ENCODE data around the gene LYPD3. TPM values are rescaled to one million over a fixed set of nuclear protein-coding genes. Genes with fewer than 3 reads are reported as not detected.

LYPD3 gene
- total RNA-seq, 4 donors from 2014 or later, result not detected

DNA sequence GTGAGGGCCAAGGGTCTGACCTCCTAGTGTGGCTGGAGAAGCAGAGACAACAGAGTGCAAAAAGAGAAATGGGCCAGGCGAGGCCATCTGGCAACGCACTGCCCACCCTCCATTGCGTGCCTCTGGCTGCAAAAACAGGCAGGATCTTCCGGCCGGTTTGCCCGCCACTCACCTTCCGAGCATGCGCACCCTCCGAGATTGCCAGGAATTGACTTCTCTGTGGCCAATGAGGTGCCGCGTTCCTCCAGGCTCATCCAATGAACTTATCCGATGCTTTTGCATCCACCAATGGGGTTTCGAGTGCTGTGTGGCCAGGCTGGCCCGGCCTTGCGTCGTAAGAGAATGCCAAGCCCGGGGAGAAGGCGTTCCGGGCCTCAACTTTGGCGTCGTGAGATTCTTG is 50.9 kb downstream of the LYPD3 start, which contains the start of gene TEX101:
TEX101 (plus strand) TSS at position 337 of the 400 bp plus-strand sequence. CDS start 1,030 bp downstream, outside the sequence.
- ATAC-seq (no peak), DNase-seq (no peak)
- in situ Hi-C loops (cut with MboI; ENCODE audit: low sequenced_read_pairs in 4 of 4) (no loop called here), intact Hi-C loops (cut with DNase I; ENCODE audit: low total_unique reads) (no loop called here)
- TF ChIP-seq POLR2A (IDR thresholded peaks at IDR 0.05), result no peak
- TF ChIP-seq, protein P1, sequence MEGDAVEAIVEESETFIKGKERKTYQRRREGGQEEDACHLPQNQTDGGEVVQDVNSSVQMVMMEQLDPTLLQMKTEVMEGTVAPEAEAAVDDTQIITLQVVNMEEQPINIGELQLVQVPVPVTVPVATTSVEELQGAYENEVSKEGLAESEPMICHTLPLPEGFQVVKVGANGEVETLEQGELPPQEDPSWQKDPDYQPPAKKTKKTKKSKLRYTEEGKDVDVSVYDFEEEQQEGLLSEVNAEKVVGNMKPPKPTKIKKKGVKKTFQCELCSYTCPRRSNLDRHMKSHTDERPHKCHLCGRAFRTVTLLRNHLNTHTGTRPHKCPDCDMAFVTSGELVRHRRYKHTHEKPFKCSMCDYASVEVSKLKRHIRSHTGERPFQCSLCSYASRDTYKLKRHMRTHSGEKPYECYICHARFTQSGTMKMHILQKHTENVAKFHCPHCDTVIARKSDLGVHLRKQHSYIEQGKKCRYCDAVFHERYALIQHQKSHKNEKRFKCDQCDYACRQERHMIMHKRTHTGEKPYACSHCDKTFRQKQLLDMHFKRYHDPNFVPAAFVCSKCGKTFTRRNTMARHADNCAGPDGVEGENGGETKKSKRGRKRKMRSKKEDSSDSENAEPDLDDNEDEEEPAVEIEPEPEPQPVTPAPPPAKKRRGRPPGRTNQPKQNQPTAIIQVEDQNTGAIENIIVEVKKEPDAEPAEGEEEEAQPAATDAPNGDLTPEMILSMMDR (IDR thresholded peaks at IDR 0.05 in 4 of 5, conservative IDR thresholded peaks at IDR 0.05 in 1 of 5), result no peak
- H3K9me3 ChIP-seq, result no peaks in the 10 kb centered on the region
- H3K27me3 ChIP-seq, result no peaks in the 10 kb centered on the region
- no peaks in the 10 kb centered on the region for H3K36me3 ChIP-seq
- H3K4me1 ChIP-seq, result no peaks in the 10 kb centered on the region
- H3K27ac ChIP-seq, result no peak within 1 kb of the TSS
- no peak within 1 kb of the TSS for H3K4me3 ChIP-seq

DNA sequence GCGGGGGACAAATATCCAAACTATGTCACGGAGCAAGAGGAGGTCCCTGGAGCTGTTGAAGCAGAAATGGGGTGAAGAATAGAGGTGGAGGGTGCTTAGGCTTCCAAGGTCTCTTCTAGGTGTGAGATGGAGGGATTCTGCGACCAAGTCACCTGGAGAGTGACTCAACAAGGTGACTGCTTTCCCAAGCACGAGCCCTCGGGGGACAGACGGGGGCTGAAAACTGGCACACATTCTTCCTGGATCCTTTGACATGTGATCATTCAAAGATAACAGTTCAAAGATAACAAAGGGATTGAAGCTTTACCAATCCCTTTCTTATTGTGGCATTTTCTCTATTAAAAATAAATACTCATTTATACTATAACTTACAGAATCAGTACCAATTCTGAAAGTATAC is 53.0 kb downstream of the LYPD3 start:
- H3K27ac ChIP-seq, result no peak overlapping the region
- H3K27me3 ChIP-seq, result no peaks in the 10 kb centered on the region
- H3K36me3 ChIP-seq, result no peaks in the 10 kb centered on the region
- intact Hi-C loops (cut with DNase I; ENCODE audit: low total_unique reads), result no loop called here
- no peak for TF ChIP-seq POLR2A (IDR thresholded peaks at IDR 0.05)
- TF ChIP-seq, protein P1 (IDR thresholded peaks at IDR 0.05 in 4 of 5, conservative IDR thresholded peaks at IDR 0.05 in 1 of 5), result no peak
- ATAC-seq (no peak), DNase-seq (no peak)
- no peaks in the 10 kb centered on the region for H3K4me1 ChIP-seq
- in situ Hi-C loops (cut with MboI; ENCODE audit: low sequenced_read_pairs in 4 of 4), result no loop called here
- no peaks in the 10 kb centered on the region for H3K9me3 ChIP-seq
- H3K4me3 ChIP-seq, result no peak overlapping the region

Other genes with a start within 250 kb of the LYPD3 start
- not detected for gene PSG9, start 196.1 kb downstream of the LYPD3 start, total RNA-seq
- 1 to 10 TPM in 3 of 4 donors, not detected in 1; 1.3 to 2.9 (median 2.6) TPM for gene CD177, start 111.9 kb downstream of the LYPD3 start, total RNA-seq
- gene TEX101, start 50.7 kb downstream of the LYPD3 start, total RNA-seq, result not detected
- 1 to 10 TPM; 1.5 to 9.6 (median 6.7) TPM for gene PHLDB3, start 39.1 kb upstream of the LYPD3 start, total RNA-seq
- 10 to 100 TPM; 18.6 to 34.8 (median 29.2) TPM for gene ETHE1, start 61.6 kb upstream of the LYPD3 start, total RNA-seq
- not detected for gene ZNF575, start 67.6 kb upstream of the LYPD3 start, total RNA-seq
- gene XRCC1, start 109.9 kb upstream of the LYPD3 start, total RNA-seq, result 10 to 100 TPM in 3 of 4 donors, 1 to 10 TPM in 1; 9.3 to 20.3 (median 16.7) TPM
- 1 to 10 TPM in 1 of 4 donors, not detected in 3; 1.2 TPM for gene PINLYP, start 110.2 kb upstream of the LYPD3 start, total RNA-seq
- gene IRGQ, start 130.5 kb upstream of the LYPD3 start, total RNA-seq, result 10 to 100 TPM; 20.2 to 25.8 (median 23.6) TPM
- gene ZNF576, start 131.0 kb upstream of the LYPD3 start, total RNA-seq, result 10 to 100 TPM in 2 of 4 donors, 1 to 10 TPM in 2; 6.9 to 19.8 (median 11.6) TPM
- under 1 TPM in 3 of 4 donors, not detected in 1; 0.09 to 0.49 (median 0.25) TPM for gene SRRM5, start 146.5 kb upstream of the LYPD3 start, total RNA-seq
- gene ZNF428, start 154.0 kb upstream of the LYPD3 start, total RNA-seq, result 10 to 100 TPM; 15.4 to 26.7 (median 20.0) TPM
- gene CADM4, start 174.2 kb upstream of the LYPD3 start, total RNA-seq, result 1 to 10 TPM; 2.6 to 4.5 (median 4.2) TPM
- gene PLAUR, start 204.6 kb upstream of the LYPD3 start, total RNA-seq, result 1 to 10 TPM in 3 of 4 donors, under 1 TPM in 1; 0.41 to 8.7 (median 3.4) TPM